Small intestine (tissue), 7 donors: Measurements from ENCODE around the gene PSD2. TPM values are rescaled to one million over a fixed set of nuclear protein-coding genes. Genes with fewer than 3 reads are reported as not detected.
"Not testable (repeated sequence)": the region's sequence is repeated elsewhere in the genome, so short reads cannot be mapped to it uniquely, and the experiment has no call there.

Experiments
- DNase-seq, 2 donors: peaks; one replicate each; pipeline versions ENCODE4 v3.0.0 to v3.0.0-alpha.2; 2013
- FAIRE-seq: peaks from 2 replicates; lab custom pipeline; 2012; peaks lifted over from hg19 to GRCh38; lab: Jason Lieb, UNC
- H3K27ac ChIP-seq, 3 donors: one replicate each; pipeline ENCODE4 v1.5.1; 2013; ENCODE audit warnings: low read length in 2 of 3, mild to moderate bottlenecking in 2 of 3, control low read depth in 1 of 3, inconsistent platforms in 1 of 3, low read depth in 1 of 3, moderate library complexity in 1 of 3
- H3K27me3 ChIP-seq, 3 donors: one replicate each; pipeline ENCODE4 v1.6.1; 2013; ENCODE audit warnings: low read length in 3 of 3, inconsistent platforms in 1 of 3; ENCODE audit not compliant: control insufficient read depth in 3 of 3, insufficient read depth in 3 of 3
- H3K36me3 ChIP-seq, 3 donors: one replicate each; pipeline ENCODE4 v1.6.1; 2013; ENCODE audit warnings: low read length in 3 of 3, inconsistent platforms in 1 of 3, low read depth in 1 of 3, mild to moderate bottlenecking in 1 of 3, moderate library complexity in 1 of 3; ENCODE audit not compliant: control insufficient read depth in 3 of 3, insufficient read depth in 2 of 3
- H3K4me1 ChIP-seq, 3 donors: one replicate each; pipeline ENCODE4 v1.6.1; 2013; ENCODE audit warnings: low read length in 2 of 3, inconsistent platforms in 1 of 3, low read depth in 1 of 3, mild to moderate bottlenecking in 1 of 3, moderate library complexity in 1 of 3; ENCODE audit not compliant: control insufficient read depth in 3 of 3, insufficient read depth in 2 of 3
- H3K4me3 ChIP-seq, 3 donors: one replicate each; pipeline ENCODE4 v1.5.1; 2013; ENCODE audit warnings: low read length in 3 of 3, control low read depth in 1 of 3, inconsistent platforms in 1 of 3, low read depth in 1 of 3, mild to moderate bottlenecking in 1 of 3, moderate library complexity in 1 of 3
- H3K9me3 ChIP-seq, 2 donors: one replicate each; pipeline ENCODE4 v1.6.1; 2013; ENCODE audit warnings: low read depth in 1 of 2, low read length in 1 of 2; ENCODE audit not compliant: control insufficient read depth in 2 of 2, insufficient read depth in 1 of 2
- WGBS, 3 donors: extraction: QIAGEN DNeasy Blood & Tissue Kit; methylation state at CpG; one replicate each; pipeline ENCODE4 v1.1.7; 2013; 5-methylcytosine and 5-hydroxymethylcytosine counted together
- polyA plus RNA-seq, 4 donors: library from polyadenylated mRNA; stranded (reverse) in 3 of 4; unstranded in 1 of 4; fragments of 200-250 nt in 3 of 4; fragments of 120-200 nt in 1 of 4; gene quantifications; one replicate each; pipeline versions ENCODE4 v1.2.1 to v1.2.3, GENCODE V29; 2013
- donor health status: healthy with polysubstance abuse.
- donor health status: control.
- donor health status: control.
- donor health status: Bipolar disorder and iron deficiency.
- donor health status: healthy.

PSD2 gene
- polyA plus RNA-seq, 4 donors, result 0.12 to 0.34 TPM; not detected in 2

DNA sequence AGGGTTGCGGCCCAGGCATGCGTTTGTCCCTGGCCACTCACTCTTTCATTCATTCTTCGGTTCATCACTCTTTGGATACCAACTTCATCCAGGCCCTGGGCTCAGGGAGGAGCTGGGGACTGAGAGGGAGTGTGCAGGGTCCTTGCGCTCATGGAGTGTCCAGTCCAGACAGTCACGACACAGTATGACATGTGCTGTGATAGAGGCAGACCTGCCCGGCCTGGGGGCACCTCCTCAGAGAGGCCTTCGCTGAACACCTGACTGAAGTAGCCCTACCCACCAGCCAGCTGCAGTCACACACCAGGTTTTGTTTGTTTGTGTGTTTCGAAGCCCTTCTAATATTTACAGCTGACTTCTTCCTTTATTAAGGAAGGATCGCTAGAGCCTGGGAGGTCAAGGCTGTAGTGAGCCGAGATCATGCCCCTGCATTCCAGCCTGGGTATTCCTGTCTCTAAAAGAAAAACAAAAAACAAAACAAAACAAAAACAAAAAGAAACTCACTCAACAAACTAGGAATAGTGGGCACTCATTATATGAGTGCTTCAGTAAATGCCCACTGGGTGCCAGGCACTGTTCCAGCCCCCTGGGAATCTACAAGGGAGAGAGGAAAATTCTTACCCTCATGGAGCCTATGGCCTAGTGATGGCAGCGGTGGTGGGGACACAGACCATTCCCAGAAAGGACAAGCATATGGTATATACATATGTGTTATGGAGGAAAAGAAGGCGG is 6.3 kb upstream of the PSD2 start:
- DNase-seq, result no peak
- Histone ChIP-seq H3K4me3 (no peak overlapping the region), H3K9me3 (no peaks in the 10 kb centered on the region), H3K4me1 (peaks cover 0 to 3% (median 0%) of the 10 kb centered on the region in 3 donors), H3K27me3 (peaks cover 0 to 50% (median 7%) of the 10 kb centered on the region in 3 donors), H3K27ac (no peak overlapping the region), H3K36me3 (no peaks in the 10 kb centered on the region)
- no peak for FAIRE-seq
- 85 to 90% (median 89%) methylated on average over 12 of the region's 12 CpGs for WGBS, 3 donors

DNA sequence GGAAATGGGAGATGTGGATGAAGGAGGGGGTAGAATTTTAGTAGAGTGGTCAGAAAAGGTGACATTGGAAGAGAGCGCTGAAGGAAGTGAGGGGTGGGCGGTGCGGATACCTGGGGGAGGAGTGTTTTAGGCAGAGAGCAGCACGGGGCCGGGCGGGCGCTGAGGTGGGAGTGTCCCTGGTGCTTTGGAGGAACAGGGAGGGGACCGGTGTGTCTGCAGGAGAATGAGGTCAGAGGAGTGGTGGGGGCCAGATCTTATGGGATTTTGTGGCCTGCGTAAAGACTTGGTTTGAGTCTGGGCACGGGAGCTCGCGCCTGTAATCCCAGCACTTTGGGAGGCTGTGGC is 5.8 kb upstream of the PSD2 start:
- no peak overlapping the region for H3K4me3 ChIP-seq
- peaks cover 0 to 3% (median 0%) of the 10 kb centered on the region in 3 donors for H3K4me1 ChIP-seq
- FAIRE-seq (no peak), DNase-seq (no peak)
- no peaks in the 10 kb centered on the region for H3K36me3 ChIP-seq
- 85 to 90% (median 88%) methylated on average over 12 of the region's 12 CpGs for WGBS, 3 donors
- H3K27me3 ChIP-seq, result peaks cover 0 to 56% (median 10%) of the 10 kb centered on the region in 3 donors
- no peaks in the 10 kb centered on the region for H3K9me3 ChIP-seq
- no peak overlapping the region for H3K27ac ChIP-seq

- H3K27ac ChIP-seq, result no peak overlapping the region
- no peaks in the 10 kb centered on the region for H3K9me3 ChIP-seq
- FAIRE-seq (no peak), DNase-seq (no peak)
- H3K36me3 ChIP-seq, result no peaks in the 10 kb centered on the region
- H3K27me3 ChIP-seq, result peaks cover 0 to 70% (median 20%) of the 10 kb centered on the region in 3 donors
- WGBS, 3 donors, result 74 to 81% (median 79%) methylated on average over 2 of the region's 2 CpGs
- no peak overlapping the region for H3K4me3 ChIP-seq
- peaks cover 0 to 3% (median 0%) of the 10 kb centered on the region in 3 donors for H3K4me1 ChIP-seq
These were observed 3.4 kb upstream of the PSD2 start for GRCh38 chr5:139792218-139792617.

GRCh38 chr5:139792655-139793054 is 3.0 kb upstream of the PSD2 start:
- not testable (repeated sequence) for H3K36me3 ChIP-seq, H3K27ac ChIP-seq, FAIRE-seq, H3K4me1 ChIP-seq, H3K4me3 ChIP-seq, H3K9me3 ChIP-seq, DNase-seq
- peaks cover 0 to 70% (median 24%) of the 10 kb centered on the region in 3 donors for H3K27me3 ChIP-seq
- WGBS, 3 donors, result 74 to 86% (median 75%) methylated on average over 2 of the region's 2 CpGs

DNA sequence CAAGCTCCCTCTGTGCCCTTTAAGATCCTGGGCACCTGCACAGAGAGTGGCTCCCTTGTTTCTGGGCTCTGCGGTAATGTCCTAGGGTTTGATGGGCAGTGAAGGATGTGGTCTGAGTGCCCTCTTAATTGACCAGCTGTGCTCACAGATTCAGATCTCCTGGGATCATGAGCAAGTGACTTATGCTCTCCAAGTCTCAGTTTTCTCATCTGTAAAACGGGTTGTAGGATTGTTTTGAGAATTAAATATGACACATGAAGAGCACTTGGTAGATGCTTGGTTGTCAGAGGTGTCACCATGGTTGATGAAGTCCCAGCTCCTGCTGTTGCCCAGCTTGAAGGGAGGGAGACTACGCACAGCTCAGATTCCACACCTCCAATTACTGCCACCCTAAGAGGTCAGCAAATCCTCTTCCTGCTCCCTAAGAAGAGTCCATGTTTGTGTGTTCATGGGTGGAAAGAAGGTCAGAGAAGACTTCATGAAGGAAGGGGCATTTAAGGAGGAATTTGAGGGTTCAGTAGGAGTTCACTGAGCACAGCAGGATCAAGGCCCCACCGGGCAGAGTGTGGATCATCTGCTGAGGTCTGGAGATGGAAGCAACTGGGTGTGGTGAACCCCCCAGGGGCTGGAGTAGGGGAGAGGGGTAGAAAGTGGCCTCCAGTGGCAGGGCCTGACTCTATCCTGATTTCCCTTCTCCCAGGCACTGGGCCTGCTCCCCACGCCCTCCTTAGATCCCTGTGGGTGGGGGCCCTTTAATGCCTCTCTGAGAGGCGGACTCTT is 1.4 kb upstream of the PSD2 start:
- Histone ChIP-seq H3K36me3 (no peaks in the 10 kb centered on the region), H3K9me3 (no peaks in the 10 kb centered on the region), H3K4me3 (no peak overlapping the region), H3K4me1 (no peaks in the 10 kb centered on the region), H3K27ac (no peak overlapping the region), H3K27me3 (peaks cover 0 to 72% (median 33%) of the 10 kb centered on the region in 3 donors)
- 52 to 69% (median 62%) methylated on average over 6 of the region's 6 CpGs for WGBS, 3 donors
- FAIRE-seq (no peak), DNase-seq (no peak)

DNA sequence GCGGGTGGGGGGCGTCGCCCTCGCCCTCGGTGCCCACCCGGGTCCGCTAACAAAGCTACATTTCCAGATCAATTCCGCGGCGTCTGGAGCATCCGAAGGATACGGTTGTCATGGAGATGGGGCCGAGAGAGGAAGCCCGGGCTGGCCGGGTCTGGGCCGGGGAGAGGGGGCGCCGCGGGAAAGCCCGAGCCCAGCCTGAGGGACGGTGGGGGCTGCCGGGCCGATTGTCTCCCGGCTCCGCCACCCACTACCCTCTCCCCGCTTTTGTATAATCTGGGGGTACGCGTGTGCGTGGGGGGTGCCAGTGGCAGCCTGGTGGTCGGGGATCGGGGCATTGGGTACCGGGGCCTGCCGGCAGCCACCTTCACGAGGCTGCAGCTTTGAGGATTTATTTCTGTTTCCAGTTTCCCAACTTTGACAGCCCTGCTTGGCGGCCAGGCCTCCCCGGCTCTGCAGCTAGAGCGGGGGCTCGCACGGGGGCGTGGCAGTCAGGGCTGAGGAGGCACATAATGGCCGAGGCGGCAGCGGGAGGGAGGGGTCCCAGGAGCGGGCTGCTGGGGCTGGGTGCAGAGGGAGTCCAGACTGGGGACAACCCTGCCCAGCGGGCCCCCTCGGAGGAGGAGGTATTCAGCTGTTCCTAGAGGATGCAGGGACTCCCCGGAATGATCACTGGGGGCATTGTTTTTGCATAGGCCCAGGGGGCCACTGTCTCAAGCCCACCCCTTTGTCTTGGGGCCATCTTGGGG is 626 bp downstream of the PSD2 start:
- peak overlapping the region in 1 of 3 donors; percentile 46 for H3K4me3 ChIP-seq
- H3K4me1 ChIP-seq, result no peaks in the 10 kb centered on the region
- FAIRE-seq, result no peak
- no peak for DNase-seq
- 4 to 8% (median 4%) methylated on average over 42 to 47 of the region's 47 CpGs for WGBS, 3 donors
- no peaks in the 10 kb centered on the region for H3K36me3 ChIP-seq
- H3K9me3 ChIP-seq, result no peaks in the 10 kb centered on the region
- H3K27ac ChIP-seq, result no peak overlapping the region
- peaks cover 0 to 79% (median 33%) of the 10 kb centered on the region in 3 donors for H3K27me3 ChIP-seq

DNA sequence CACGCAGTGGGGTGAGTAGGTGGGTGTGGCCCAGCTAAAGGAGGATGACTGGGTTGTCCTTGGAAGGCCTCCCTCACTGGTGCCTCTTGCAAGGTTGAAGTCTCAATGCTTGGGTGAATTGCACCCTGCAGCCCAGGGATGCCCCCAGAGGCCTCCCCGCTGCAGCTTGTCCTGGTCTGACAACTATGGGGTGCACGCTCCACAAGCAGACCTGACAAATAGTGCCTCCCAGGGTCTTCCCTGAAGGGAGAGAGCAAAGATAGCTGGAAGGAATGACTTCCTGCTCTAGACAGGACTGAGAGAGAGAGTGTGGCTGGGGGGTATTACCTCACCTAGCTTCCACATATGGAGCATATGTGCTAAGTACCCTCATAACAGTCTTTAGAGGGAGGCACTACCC is 1.7 kb downstream of the PSD2 start:
- H3K27me3 ChIP-seq, result peaks cover 0 to 79% (median 33%) of the 10 kb centered on the region in 3 donors
- H3K36me3 ChIP-seq, result no peaks in the 10 kb centered on the region
- H3K9me3 ChIP-seq, result no peaks in the 10 kb centered on the region
- FAIRE-seq, result no peak
- 50 to 63% (median 51%) methylated on average over 3 of the region's 3 CpGs for WGBS, 3 donors
- DNase-seq, result no peak
- no peaks in the 10 kb centered on the region for H3K4me1 ChIP-seq
- no peak overlapping the region for H3K27ac ChIP-seq
- no peak overlapping the region for H3K4me3 ChIP-seq

- DNase-seq (no peak), FAIRE-seq (no peak)
- H3K4me3 ChIP-seq, result no peak overlapping the region
- H3K9me3 ChIP-seq, result no peaks in the 10 kb centered on the region
- WGBS, 3 donors, result 49 to 56% (median 55%) methylated on average over 9 of the region's 9 CpGs
- H3K36me3 ChIP-seq, result no peaks in the 10 kb centered on the region
- no peaks in the 10 kb centered on the region for H3K4me1 ChIP-seq
- no peak overlapping the region for H3K27ac ChIP-seq
- peaks cover 0 to 83% (median 33%) of the 10 kb centered on the region in 3 donors for H3K27me3 ChIP-seq
These were observed 2.4 kb downstream of the PSD2 start for GRCh38 chr5:139797856-139798510.
